NCI-H2081 treated with DMSO at 0.1 percent for 48 hours (cell line): ENCODE measurements around the gene ENOX1.

Experiments used
- DNase-seq: peaks from one replicate; lab custom pipeline; 2025; lab: John Stamatoyannopoulos, UW

The ENOX1 gene

GRCh38 chr13:43744261-43745031 lies 42.3 kb downstream of the ENOX1 start:
- DNase-seq: no peak

- no peak for DNase-seq
These were observed 43.9 kb downstream of the ENOX1 start for GRCh38 chr13:43742911-43743310.

DNA sequence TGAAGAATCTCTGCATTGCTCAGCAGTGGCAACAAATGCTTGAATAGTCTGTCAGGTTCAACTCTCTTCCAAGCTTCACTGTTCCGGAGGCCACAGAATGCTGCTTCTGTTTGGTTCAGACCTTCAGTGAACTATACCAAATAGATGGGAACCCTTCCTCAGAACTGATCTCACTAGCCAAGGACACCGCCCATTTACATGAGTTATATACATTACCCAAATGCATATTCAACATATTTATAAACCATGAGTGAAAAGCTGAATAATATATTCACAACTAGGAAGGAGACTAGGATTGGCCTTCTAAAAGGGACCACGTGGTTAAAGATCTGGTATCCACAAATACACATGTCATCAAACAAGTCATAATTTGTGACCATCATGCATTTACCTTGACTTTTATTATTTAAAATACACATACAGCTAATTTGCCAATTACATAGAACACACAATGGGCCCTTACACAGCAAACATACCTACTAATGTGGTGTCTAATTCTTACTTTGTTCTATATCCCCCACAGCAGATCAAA lies 49.3 kb downstream of the ENOX1 start:
- DNase-seq: no peak

DNA sequence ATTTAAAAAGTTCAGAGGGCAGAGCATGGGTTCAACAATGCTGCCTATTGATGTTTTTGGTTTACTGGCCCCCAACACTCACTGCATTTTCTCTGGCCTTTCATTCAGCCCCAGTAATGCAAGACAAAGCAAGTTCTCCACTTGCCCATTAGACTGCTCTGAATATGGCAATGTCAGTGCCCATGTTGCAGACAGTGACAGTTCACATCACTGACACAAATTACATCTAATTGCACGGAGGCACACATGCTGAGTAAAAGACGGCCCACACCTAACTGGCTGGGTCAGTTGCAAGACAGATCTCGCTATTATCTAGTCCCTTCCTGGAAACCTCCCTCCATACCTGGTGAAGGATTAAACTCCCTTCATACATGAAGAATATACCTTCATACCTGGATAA lies 54.0 kb downstream of the ENOX1 start:
- no peak for DNase-seq

- no peak for DNase-seq
These were observed 55.5 kb downstream of the ENOX1 start for GRCh38 chr13:43731296-43731695.

- no peak for DNase-seq
These were observed 56.1 kb downstream of the ENOX1 start for GRCh38 chr13:43730642-43731041.

DNA sequence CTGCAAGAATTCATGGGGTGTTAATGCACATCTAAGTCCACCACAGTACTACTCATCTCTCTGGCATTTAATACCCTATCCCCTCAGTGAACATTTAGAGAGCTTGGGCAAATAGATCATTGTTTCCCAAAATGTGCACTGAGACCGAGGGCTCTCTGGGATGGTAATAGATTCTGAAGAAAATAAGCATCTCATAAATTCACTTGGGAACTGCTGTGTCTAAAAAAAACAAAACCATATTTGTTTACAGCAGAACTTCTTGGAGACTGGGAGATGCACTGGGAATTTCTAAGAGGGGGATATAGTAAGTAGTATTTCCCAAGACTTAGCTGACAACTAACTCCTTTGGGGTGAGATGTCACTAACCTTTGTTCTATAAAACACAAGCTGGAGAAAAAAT lies 58.4 kb downstream of the ENOX1 start:
- DNase-seq: no peak

DNA sequence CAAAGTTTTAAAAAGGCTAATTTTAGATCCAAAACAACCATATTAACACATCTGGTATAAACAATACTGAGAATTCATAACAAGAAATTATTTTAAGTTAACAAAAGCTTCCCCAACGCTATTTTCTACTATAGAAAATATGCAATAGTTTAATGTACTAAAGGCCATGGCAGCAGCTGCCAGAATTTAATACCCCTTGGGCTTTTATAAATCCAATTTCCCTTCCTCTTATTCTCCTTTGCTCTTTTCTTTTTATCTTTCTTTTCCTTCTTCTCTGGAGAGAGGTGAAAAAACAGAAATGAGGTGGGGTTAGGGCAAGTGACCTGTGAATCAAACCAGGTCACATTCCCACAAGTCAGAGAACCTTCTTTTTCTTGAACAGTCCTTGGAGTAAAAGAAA lies 58.9 kb downstream of the ENOX1 start:
- DNase-seq: no peak

DNA sequence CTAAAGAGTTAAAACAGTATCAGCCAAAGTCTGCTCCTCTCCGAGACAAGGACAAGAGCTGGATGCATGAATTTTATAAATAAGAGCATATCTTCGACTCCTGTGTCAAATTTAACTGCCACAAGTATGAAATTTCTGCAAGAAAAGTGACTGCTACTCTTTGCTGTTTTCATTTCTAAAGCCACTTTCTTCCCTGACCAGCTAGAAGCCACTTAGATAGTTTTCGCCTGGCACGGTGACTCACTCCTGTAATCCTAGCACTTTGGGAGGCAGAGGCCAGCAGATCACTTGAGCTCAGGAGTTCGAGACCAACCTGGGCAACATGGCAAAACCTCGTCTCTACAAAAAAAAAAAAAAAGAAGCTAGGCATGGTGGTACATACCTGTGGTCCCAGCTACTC lies 61.3 kb downstream of the ENOX1 start:
- no peak for DNase-seq

GRCh38 chr13:43720780-43721397 lies 65.9 kb downstream of the ENOX1 start:
- DNase-seq: no peak

DNA sequence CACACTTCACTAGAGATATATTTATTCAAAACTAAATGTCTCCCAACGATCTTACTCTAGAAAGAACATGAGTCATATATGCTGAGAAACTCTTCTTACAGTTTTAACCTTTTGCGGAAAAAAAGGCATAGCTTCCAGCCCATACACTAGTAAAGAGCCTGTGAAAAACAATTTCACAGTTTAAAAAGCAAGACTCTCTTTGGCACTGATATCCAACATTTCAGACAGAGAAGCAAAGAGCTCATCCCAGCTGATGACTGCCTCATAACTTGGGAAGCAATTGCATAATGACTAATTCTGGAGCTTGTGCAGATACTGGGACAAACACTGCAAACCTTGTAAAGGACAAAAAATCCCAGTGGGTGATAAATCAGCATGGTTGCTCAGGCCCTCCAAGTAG lies 88.0 kb downstream of the ENOX1 start:
- DNase-seq: no peak

- DNase-seq: no peak
These were observed 88.8 kb downstream of the ENOX1 start for GRCh38 chr13:43698009-43698408.

DNA sequence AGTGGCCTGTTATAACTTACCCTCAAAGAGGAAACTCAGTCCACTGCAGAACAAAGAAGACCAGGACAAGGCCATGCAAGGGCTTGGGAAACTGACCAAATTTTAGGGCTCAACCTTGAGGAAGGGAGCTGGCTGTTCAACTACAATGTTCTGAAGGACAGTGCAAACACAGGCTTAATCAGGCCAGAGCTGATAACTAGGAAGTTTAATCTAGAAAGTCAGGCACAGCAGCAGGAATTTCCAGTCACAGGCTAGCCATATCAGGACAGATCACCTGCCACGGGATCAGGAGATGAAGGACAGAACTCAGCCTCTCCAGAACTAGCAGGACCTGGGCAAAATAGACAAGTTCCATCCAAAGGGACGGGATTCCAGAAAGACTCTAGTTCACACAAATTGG lies 89.4 kb downstream of the ENOX1 start:
- DNase-seq: no peak

DNA sequence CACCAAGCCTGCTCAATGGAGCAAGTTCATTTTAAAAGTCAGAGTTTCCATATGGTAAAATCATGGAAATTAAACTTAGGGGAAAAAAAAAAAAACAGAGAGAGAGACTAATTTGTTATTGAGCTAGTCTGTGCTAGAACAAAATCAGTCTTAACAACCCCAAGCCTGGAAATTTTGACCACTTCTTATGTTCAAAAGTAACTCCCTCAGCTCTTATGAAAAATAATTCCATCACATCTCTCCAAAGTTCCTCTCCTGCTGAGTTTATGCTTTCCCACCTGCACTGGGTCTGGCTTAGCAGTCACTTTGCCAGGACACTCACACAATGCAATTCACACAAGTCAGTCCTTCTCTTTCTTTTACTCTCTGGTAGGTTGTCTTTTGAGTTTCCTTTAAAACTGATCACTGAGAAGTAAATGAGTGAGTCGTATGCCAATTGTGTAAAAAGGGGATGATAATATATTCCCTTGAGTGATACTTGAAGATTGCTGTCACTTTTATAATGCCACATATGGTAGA lies 92.6 kb downstream of the ENOX1 start:
- no peak for DNase-seq

DNA sequence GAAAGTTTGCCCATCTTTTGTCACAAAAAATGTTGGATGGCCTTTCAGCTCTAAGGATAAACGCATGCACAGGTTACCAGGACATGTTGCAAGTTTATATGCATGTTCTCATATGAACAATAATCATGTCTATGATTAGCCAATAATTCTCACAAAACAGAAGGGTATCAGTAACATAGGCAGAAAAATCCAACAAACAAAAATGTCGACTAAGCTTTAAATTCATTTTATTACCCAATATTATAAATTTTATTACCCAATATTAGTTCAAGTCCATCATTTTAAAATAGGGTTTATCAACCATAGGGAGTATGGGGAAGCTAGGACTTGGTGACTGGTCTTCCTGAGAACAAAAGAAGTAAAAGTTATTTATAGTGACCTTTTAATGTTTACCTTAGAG lies 93.1 kb downstream of the ENOX1 start:
- no peak for DNase-seq

DNA sequence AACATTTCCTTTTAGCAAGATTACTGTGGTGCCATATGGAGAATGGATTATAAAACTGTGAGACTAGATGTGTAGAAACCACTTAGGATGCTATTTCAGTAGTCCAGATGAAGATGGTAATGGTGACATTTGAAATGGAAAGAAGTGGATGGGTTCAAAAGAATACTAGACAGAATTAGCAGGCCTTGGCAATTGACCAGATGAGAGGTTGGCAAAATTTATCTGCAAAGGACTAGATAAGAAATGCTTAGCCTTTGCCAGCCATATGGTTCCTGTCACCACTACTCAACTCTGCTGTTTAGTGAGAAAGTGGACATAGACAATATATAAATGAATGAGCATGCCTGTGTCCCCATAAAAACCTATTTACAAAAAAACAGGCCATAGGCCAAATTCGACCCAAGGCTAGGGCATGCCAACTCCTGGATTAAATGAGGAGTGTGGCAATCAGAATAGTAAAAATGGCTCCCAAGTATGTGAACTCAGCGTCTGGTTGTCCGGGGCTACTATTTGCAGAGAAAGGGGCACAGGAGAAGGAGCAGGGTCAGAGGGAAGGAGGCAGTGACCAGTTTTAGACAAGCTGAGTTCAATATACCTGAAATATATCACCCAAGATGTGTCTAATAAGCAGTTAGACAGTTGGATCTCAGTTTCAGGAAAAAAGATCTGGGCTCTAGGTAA lies 98.4 kb downstream of the ENOX1 start:
- no peak for DNase-seq

GRCh38 chr13:43687038-43687437 lies 99.7 kb downstream of the ENOX1 start:
- no peak for DNase-seq

DNA sequence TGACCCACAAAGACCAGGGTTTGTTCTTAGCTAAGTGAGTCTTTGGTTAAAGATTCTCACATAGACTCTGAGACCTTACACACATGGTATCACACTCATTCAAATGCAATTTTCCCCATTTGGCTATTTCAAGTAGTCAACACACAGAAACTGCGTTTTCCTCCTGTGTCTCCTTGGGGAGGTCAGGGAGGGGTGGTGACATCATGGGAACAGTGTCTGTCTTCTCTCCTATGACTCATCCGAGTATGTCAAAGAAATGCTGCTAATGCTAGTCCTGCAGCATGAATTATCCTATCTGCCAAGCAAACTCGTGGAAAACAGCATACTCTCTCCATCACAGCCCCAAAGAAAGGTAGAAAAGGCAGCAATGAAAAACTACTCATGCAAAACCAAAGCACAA lies 100.2 kb downstream of the ENOX1 start:
- DNase-seq: no peak

GRCh38 chr13:43684963-43685725 lies 101.6 kb downstream of the ENOX1 start:
- no peak for DNase-seq

GRCh38 chr13:43682701-43683100 lies 104.1 kb downstream of the ENOX1 start:
- no peak for DNase-seq

DNA sequence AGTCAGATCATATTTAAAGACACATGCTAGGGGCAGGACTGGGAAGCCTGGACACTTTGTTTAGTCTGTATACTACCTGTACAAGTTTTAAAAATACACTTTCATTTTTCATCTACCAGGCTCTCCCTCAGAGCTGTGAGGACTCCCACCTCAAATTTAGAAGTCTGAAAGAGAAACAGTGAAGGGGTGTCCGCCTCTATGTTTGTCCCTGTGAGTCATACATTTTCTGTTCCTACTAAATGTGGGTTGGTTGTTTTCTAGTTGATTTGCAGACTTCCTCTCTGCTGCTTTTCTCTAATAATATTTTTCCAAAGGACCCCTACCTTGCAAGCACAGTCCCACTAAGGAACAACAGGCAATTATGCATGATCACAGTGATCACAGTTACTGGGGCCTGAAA lies 110.5 kb downstream of the ENOX1 start:
- no peak for DNase-seq

GRCh38 chr13:43675577-43675976 lies 111.2 kb downstream of the ENOX1 start:
- DNase-seq: no peak
